Dedifferentiated amniotic fluid mesenchymal stem cell (primary cell): Measurements from ENCODE around the gene ITIH2.
"Not testable (repeated sequence)": the region's sequence is repeated elsewhere in the genome, so short reads cannot be mapped to it uniquely, and the experiment has no call there.

Experiments used
- DNase-seq: peaks from one replicate; pipeline ENCODE4 v3.0.0-alpha.2; 2016; ENCODE audit errors: extremely low spot score

Gene ITIH2

GRCh38 chr10:7703140-7703539 is at the start of gene ITIH2:
ITIH2 (plus strand) TSS chr10:7703316; CDS start chr10:7703435, 119 bp downstream.
- no peak for DNase-seq

DNA sequence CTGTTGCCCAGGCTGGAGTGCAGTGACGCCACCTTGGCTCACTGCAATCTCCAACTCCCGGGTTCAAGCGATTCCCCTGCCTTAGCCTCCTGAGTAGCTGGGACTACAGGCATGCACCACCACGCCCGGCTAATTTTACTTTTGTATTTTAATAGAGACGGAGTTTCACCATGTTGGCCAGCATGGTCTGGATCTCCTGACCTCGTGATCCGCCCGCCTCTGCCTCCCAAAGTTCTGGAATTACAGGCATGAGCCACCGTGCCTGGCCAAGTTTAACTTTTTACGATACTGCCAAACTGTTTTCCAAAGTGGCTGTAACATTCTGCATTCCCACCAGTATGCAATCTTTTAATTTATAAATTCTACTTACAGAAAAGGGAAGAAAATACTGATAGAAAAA is 46.0 kb upstream of the ITIH2 start:
- not testable (repeated sequence) for DNase-seq

DNA sequence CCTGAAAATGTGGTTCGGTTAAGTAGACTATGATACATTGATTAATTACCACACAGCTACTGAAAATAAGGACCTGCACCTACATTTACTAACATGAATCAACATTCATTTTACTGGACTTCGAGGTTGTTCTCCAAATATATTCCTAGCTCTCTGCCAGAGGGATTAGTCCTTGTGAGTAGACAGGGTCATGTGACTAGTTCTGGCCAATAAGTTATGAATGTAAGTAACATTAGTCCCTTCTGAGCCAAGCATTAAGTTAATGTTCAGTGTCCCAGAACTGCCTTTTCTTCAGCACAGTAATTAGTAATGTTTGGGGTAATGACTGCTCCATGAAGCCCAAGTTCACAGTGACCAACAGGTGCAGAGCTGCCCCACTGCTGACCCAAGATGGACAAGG is 45.6 kb upstream of the ITIH2 start:
- DNase-seq, result no peak

DNA sequence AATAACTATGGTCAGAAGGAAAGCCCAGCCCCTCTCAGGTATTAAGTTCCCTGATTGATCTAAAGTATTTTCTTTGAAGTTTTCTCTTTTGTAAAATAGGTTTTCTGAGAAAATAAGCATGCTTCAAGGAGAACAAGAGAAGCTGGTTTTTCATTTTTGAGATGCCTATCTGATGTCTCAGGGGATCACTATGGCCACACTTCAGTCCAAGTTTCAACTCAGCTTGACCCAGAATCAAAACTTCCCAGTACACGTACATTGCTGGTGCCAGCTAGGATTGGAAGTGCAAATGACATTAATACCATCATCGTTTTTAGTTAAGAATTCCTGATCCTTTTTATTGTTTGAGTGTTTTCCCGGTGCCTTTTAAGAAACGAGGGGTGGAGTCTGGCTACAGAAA is 43.6 kb upstream of the ITIH2 start:
- no peak for DNase-seq

- no peak for DNase-seq
Measured at GRCh38 chr10:7662522-7662921, 40.6 kb upstream of the ITIH2 start.

DNA sequence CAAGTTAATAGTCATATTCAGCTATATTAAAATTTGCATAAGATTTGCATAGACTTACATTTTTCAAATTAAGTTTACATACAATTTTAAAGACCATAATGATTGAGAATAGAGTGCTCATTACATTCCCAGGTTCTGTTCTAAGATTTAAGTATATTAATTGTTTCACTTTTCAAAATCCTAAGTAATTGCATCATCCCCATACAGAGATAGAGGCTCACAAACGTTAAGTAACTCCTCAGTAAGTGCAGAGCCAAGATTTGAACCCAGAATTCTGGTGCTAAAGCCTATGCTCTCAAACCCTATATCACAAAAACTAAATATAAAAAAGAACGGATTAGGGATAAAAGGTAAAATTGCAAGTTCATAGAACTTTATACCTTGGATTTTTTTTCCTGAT is 38.4 kb upstream of the ITIH2 start:
- no peak for DNase-seq

DNA sequence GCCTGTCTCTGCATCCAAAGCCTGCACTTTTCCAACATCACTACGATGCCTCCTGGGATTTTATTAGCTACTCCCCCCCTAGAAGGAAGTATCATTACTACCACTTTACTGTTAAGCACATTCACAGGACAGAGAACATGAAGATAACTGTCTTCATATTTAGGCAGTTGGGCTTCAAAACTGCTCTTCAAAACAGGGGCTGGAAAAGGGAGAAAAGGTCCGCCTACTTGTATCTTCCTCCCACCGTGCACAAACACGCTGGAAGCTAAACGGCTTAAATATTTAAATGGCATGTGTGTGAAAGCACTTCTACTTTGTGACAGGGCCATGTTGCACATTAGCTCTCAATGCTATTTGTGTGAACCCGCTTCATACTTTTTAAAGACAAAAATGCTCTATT is 37.3 kb upstream of the ITIH2 start:
- no peak for DNase-seq

DNA sequence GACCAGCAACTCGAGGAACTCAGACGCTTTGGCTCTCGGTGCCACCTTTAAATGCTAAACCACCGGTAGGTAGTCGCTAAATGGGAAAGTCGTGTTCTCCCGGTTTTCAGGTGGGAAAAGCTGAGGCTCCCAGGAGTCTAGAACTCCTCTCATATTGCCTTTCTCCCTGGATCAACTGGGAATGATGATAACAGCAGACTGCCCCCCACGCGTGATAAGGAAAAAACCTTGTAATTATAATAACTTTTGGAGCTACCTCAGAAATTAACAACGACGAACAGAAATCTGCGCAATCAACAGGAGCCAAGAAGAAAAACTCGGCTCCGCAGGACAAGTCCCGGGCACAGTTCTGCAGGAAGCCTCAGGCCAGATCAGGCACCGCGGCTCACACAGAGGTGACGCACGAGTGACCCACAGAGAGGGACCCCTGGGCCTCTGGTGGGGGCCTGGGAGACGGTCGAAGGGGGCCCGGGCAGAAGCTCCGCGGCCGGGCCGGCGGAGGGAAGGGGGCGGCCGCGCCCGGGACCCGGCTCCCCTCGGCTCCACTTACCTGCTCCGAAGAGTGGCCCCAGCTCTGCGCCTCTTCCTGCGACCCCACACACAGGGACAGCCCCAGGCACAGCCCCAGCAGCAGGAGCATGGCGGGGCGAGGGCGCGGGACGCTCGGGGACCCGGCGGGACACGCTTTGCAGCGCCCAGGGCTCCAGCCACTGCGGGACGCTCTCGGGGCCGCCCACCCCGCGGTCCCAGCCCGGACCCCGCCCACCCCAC is 36.7 kb upstream of the ITIH2 start, which contains the start of gene ITIH5:
Gene ITIH5 (minus strand): TSS at position 714 of the 771 bp plus-strand sequence. CDS start 74 bp downstream, at position 640.
- DNase-seq, result no peak

GRCh38 chr10:7667262-7668141 is 35.6 kb upstream of the ITIH2 start:
- no peak for DNase-seq

- no peak for DNase-seq
Measured at GRCh38 chr10:7670157-7670556, 33.0 kb upstream of the ITIH2 start.

- DNase-seq, result no peak
Measured at GRCh38 chr10:7672341-7673134, 30.6 kb upstream of the ITIH2 start.

DNA sequence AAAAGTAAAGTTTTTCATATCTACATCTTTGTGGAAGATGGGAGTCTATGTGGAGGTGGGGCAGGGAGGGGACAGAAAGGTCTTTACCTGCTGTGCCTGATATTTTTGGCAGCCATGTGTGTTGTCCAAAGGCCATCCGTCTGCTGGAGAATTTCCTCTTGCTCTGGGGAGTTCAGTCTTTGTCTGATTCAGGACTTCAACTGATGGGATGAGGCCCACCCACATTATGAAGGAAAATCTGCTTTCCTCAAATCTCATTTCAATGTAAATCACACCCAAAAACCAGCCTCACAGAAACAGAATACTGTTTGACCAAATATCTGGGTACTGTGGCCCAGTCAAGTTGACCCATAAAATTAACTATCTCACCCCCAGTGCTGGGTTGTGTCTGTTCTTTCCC is 23.9 kb upstream of the ITIH2 start:
- no peak for DNase-seq

- DNase-seq, result not testable (repeated sequence)
Measured at GRCh38 chr10:7680078-7680477, 23.0 kb upstream of the ITIH2 start.

GRCh38 chr10:7686351-7687171 is 16.6 kb upstream of the ITIH2 start:
- DNase-seq, result no peak

- peak; percentile 90 for DNase-seq
Measured at GRCh38 chr10:7687228-7687907, 15.7 kb upstream of the ITIH2 start.

DNA sequence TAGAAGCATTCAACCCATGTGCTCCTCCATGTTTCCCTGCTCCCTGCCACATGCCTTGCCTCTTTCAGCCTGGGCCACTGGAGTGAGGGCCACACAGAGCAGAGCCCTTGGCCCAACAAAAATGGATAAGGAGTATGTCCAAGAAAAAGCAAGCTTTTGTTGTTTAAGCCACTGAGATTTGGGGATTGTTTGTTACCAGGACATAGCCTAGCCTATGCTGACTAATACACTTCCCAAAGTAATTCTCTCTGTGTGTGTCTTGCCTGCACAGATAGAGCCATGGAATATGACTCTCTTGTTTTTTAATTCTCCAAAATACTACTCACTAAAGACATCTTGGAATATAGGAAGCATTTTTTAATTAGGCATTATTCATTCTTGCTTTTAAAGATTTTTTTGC is 13.5 kb upstream of the ITIH2 start:
- no peak for DNase-seq

DNA sequence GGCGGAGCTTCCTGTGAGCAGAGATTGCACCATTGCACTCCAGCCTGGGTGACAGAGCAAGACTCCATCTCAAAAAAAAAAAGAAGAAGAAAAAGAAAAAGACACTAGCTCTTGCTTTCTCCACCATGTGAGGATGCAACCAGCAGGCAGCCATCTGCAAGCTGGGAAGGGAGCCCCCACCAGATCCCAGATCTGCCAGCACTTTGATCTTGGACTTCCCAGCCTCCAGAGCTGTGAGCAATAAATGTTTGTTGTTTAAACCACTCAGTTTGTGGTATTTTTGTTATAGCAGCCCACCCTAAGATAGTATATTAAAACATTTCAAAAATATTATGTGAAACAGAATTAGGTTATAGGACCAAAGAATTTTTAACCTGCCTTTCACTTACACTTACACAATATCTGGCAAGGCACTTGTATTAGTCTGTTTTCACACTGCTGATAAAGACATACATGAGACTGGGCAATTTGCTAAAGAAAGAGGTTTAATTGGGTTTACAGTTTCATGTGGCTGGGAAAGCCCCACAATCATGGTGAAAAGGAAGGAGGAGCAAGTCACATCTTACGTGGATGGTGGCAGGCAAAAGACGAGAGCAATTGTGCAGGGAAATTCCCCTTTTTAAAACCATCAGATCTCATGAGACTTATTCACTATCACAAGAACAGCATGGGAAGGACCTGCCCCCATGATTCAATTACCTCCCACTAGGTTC is 12.1 kb upstream of the ITIH2 start:
- not testable (repeated sequence) for DNase-seq

DNA sequence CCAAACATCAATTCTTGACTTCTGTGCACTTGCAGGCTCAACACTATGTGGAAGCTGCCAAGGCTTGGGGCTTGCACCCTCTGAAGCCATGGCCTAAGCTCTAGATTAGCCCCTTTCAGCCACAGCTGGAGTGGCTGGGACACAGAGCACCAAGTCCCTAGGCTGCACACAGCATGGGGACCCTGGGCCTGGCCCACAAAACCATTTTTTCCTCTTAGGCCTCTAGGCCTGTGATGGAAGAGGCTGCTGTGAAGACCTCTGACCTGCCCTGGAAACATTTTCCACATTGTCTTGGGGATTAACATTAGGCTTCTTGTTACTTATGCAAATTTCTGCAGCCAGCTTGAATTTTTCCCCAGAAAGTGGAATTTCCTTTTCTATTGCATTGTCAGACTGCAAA is 10.7 kb upstream of the ITIH2 start:
- not testable (repeated sequence) for DNase-seq

DNA sequence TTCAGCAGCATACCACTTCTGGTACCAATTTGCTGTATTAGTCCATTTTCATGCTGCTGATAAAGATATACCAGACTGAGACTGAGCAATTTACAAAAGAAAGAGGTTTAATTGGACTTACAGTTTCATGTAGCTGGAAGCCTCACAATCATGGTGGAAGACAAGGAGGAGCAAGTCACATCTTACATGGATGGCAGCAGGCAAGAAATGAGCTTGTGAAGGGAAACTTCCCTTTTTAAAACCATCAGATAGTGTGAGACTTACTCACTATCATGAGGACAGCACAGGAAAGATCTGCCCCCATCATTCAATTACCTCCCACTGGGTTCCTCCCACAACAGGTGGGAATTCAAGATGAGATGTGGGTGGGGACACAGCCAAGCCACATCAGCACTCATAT is 9.9 kb upstream of the ITIH2 start:
- not testable (repeated sequence) for DNase-seq

GRCh38 chr10:7696545-7696944 is 6.6 kb upstream of the ITIH2 start:
- DNase-seq, result no peak
